Lower lobe of right lung (tissue), 2 donors: ENCODE data around the gene PTPRK. TPM values are rescaled to one million over a fixed set of nuclear protein-coding genes. Genes with fewer than 3 reads are reported as not detected.

Experiments
- ATAC-seq, 2 donors: fragments of 200-7000 bp; cut with Tn5 transposase; one replicate each; pipeline ENCODE4 v1.9.1; 2020 to 2022; ENCODE audit warnings: mild to moderate bottlenecking in 2 of 2, moderate library complexity in 2 of 2
- DNase-seq: peaks from one replicate; pipeline ENCODE4 v3.0.0-alpha.2; 2020
- H3K27ac ChIP-seq: fragments of 200-600 bp; one replicate; pipeline ENCODE4 v1.8.0; 2022
- H3K27me3 ChIP-seq: fragments of 200-600 bp; one replicate; pipeline ENCODE4 v1.8.0; 2022; ENCODE audit warnings: low read depth
- H3K36me3 ChIP-seq: fragments of 200-600 bp; one replicate; pipeline ENCODE4 v1.8.0; 2022; ENCODE audit warnings: mild to moderate bottlenecking
- H3K4me1 ChIP-seq: fragments of 200-600 bp; one replicate; pipeline ENCODE4 v1.8.0; 2022
- H3K4me3 ChIP-seq: fragments of 200-600 bp; one replicate; pipeline ENCODE4 v1.8.0; 2022; ENCODE audit warnings: mild to moderate bottlenecking
- H3K9me3 ChIP-seq: fragments of 200-600 bp; one replicate; pipeline ENCODE4 v1.8.0; 2022
- CTCF ChIP-seq: fragments of 200-600 bp; IDR thresholded peaks from one replicate; pipeline ENCODE4 v1.8.0; 2022; ENCODE audit warnings: antibody characterized with exemption, mild to moderate bottlenecking
- intact Hi-C: fragments of 100-400 bp; cut with DNase I; formaldehyde crosslinking; loops from one replicate; pipeline ENCODE4 v1.11.0; 2022
- total RNA-seq: library from RNA; stranded (reverse); fragmentation: NEBNext Ultra II Directional; extraction: Animal tissue kit (Norgen Biotek cat#: 25700); gene quantifications from one replicate; pipeline ENCODE4 v1.2.1, GENCODE V29; 2021
- donor health status: DM: no; HTN: yes; CAD: no; lungs with severe emphysema.

Gene PTPRK
- total RNA-seq, 1 donor from 2014 or later: 62.7 TPM

- intact Hi-C loops: no loop called here
- Histone ChIP-seq H3K9me3 (no peaks in the 10 kb centered on the region), H3K36me3 (no peaks in the 10 kb centered on the region), H3K27me3 (no peaks in the 10 kb centered on the region), H3K4me3 (no peak overlapping the region), H3K4me1 (no peaks in the 10 kb centered on the region), H3K27ac (no peak overlapping the region)
- no peak for DNase-seq
- no peak for ATAC-seq
- TF ChIP-seq CTCF: no peak
Observed at GRCh38 chr6:128557081-128557480, 36.7 kb upstream of the PTPRK start.

GRCh38 chr6:128554302-128554701, 33.9 kb upstream of the PTPRK start:
- Histone ChIP-seq H3K27me3 (no peaks in the 10 kb centered on the region), H3K4me1 (no peaks in the 10 kb centered on the region), H3K9me3 (no peaks in the 10 kb centered on the region), H3K36me3 (no peaks in the 10 kb centered on the region), H3K27ac (no peak overlapping the region), H3K4me3 (no peak overlapping the region)
- intact Hi-C loops: no loop called here
- no peak for ATAC-seq
- no peak for DNase-seq
- TF ChIP-seq CTCF: no peak

GRCh38 chr6:128541261-128541660, 20.9 kb upstream of the PTPRK start:
- intact Hi-C loops: no loop called here
- Histone ChIP-seq H3K9me3 (no peaks in the 10 kb centered on the region), H3K36me3 (no peaks in the 10 kb centered on the region), H3K27me3 (no peaks in the 10 kb centered on the region), H3K27ac (no peak overlapping the region), H3K4me1 (no peaks in the 10 kb centered on the region), H3K4me3 (no peak overlapping the region)
- TF ChIP-seq CTCF: no peak
- ATAC-seq (no peak), DNase-seq (no peak)

GRCh38 chr6:128538763-128539162, 18.4 kb upstream of the PTPRK start:
- TF ChIP-seq CTCF: no peak
- H3K27me3 ChIP-seq: no peaks in the 10 kb centered on the region
- DNase-seq: no peak
- no peak overlapping the region for H3K27ac ChIP-seq
- H3K9me3 ChIP-seq: no peaks in the 10 kb centered on the region
- no peaks in the 10 kb centered on the region for H3K4me1 ChIP-seq
- no peaks in the 10 kb centered on the region for H3K36me3 ChIP-seq
- no peak overlapping the region for H3K4me3 ChIP-seq
- intact Hi-C loops: no loop called here
- ATAC-seq: no peak

- no peaks in the 10 kb centered on the region for H3K4me1 ChIP-seq
- no peaks in the 10 kb centered on the region for H3K9me3 ChIP-seq
- no peak for TF ChIP-seq CTCF
- H3K27ac ChIP-seq: no peak overlapping the region
- intact Hi-C loops: no loop called here
- no peaks in the 10 kb centered on the region for H3K36me3 ChIP-seq
- DNase-seq: no peak
- no peaks in the 10 kb centered on the region for H3K27me3 ChIP-seq
- H3K4me3 ChIP-seq: no peak overlapping the region
- ATAC-seq: no peak
Observed at GRCh38 chr6:128532827-128533226, 12.4 kb upstream of the PTPRK start.

GRCh38 chr6:128532136-128532535, 11.7 kb upstream of the PTPRK start:
- Histone ChIP-seq H3K9me3 (no peaks in the 10 kb centered on the region), H3K27me3 (no peaks in the 10 kb centered on the region), H3K36me3 (no peaks in the 10 kb centered on the region), H3K27ac (no peak overlapping the region), H3K4me3 (no peak overlapping the region), H3K4me1 (no peaks in the 10 kb centered on the region)
- intact Hi-C loops: no loop called here
- no peak for ATAC-seq
- no peak for DNase-seq
- TF ChIP-seq CTCF: no peak
